Measurements from ENCODE around the gene TMEM255B. TPM values are rescaled to one million over a fixed set of nuclear protein-coding genes. Genes with fewer than 3 reads are reported as not detected.

The TMEM255B gene
- polyA plus RNA-seq, 3 donors: 5.1 to 7.5 (median 5.9) TPM

DNA sequence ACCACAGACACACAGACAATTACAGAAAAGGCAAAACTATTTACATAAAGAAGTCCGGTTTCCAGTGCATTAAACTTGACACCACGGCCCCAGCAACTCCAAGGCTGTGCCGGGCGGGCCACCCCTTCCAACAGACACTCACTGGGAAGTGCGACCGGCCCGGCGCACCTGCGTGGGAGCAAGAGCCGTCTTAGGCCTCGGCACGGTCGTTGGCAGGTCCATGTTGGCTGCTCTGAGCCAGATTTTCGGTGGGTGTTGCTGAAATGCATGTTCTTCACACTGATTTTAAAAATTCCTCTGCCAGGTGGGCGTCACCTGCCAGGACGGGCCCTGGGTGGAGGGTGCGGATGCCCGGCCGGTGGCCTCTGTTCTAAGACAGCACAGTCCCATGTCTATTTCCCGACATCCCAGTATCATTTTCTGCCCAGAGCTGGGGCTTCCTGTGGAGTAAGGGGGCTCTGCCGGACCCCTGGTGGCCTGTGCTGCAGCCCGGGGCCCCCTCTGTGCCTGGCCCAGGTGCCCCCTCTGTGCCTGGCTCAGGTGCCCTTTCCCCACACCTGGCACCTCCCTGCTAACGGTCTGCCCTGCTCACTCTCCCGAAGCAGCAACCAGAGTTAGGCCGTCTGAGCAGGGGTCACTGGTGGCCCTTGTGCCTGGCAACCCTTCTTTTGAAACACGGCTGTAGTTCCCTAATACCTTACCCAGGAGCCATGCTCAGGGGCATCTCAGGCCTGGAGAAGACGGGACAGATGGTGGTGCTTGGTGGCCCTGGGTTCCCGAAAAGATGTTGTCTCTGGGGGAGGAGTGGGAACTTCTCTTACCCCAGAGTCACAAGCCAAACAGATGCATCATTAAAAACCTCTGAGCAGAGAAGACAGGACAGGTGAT lies 9.2 kb downstream of the TMEM255B start:
- Mint-ChIP-seq H3K4me1 (peaks cover 10% of the 10 kb centered on the region), H3K36me3 (peaks cover 0 to 6% of the 10 kb centered on the region in 2 donors), H3K9me3 (peaks cover 8 to 28% (median 19%) of the 10 kb centered on the region in 7 donors), H3K27ac (no peak overlapping the region), H3K4me3 (no peak overlapping the region), H3K27me3 (ENCODE audit: low read depth in 3 of 3) (peaks cover 12 to 14% (median 13%) of the 10 kb centered on the region in 3 donors)
- Histone ChIP-seq H3K27me3 (ENCODE audit: control insufficient read depth in 2 of 2, insufficient read depth in 2 of 2, low read length in 2 of 2) (no peaks in the 10 kb centered on the region), H4K20me1 (ENCODE audit: insufficient read depth, low read length) (no peaks in the 10 kb centered on the region), H3K79me2 (ENCODE audit: insufficient read depth, low read length) (no peaks in the 10 kb centered on the region), H3K9ac (ENCODE audit: insufficient read depth, low read length, poor library complexity, severe bottlenecking) (no peak overlapping the region), H3K9me3 (replicated peaks in 1 of 2; ENCODE audit: control insufficient read depth in 1 of 2, insufficient read depth in 1 of 2, low read length in 2 of 2) (peaks cover 6 to 24% of the 10 kb centered on the region in 2 donors), H3K4me2 (replicated peaks; ENCODE audit: extremely low read depth, low read length, poor library complexity, severe bottlenecking) (no peak overlapping the region), H3K36me3 (replicated peaks in 1 of 2; ENCODE audit: control insufficient read depth in 1 of 2, insufficient read depth in 2 of 2, low read length in 2 of 2) (no peaks in the 10 kb centered on the region), H2AFZ (ENCODE audit: insufficient read depth, low read depth, low read length, poor library complexity, severe bottlenecking) (no peak overlapping the region), H3K4me3 (replicated peaks in 1 of 3; ENCODE audit: low read depth in 2 of 3, low read length in 3 of 3) (no peak overlapping the region), H3K4me1 (ENCODE audit: control insufficient read depth in 1 of 2, insufficient read depth in 2 of 2, low read length in 2 of 2) (peaks cover 2 to 10% of the 10 kb centered on the region in 2 donors), H3K27ac (ENCODE audit: low read depth in 1 of 2, low read length in 2 of 2) (no peak overlapping the region)
- intact Hi-C loops (cut with micrococcal nuclease): no loop called here
- TF ChIP-seq CTCF (IDR thresholded peaks at IDR 0.05): no peak
- 94% methylated on average over 19 of the region's 28 CpGs for WGBS (ENCODE audit: insufficient coverage)
- DNase-seq: no peak

DNA sequence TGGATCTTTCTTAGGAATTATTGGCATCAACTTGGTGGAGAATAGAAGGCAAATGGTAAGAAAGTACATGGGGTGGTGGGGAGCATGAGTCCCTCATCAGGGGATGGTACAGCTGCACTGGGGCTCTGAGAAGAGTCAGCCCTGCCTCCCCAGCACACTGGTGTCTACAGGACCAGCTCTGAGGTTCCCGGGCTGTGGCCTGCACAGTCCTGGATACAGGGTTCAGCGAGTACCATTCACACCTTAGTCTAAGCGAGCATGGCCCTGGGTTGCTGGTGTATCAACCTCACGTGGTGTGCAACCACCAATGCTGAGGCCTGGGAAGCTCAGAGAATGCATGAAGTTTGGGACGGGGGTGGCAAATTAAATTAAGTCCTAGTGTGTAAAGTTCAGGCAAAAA lies 10.1 kb downstream of the TMEM255B start:
- Histone ChIP-seq H2AFZ (ENCODE audit: insufficient read depth, low read depth, low read length, poor library complexity, severe bottlenecking) (no peak overlapping the region), H3K79me2 (ENCODE audit: insufficient read depth, low read length) (no peaks in the 10 kb centered on the region), H3K9me3 (replicated peaks in 1 of 2; ENCODE audit: control insufficient read depth in 1 of 2, insufficient read depth in 1 of 2, low read length in 2 of 2) (peaks cover 6 to 24% of the 10 kb centered on the region in 2 donors), H3K36me3 (replicated peaks in 1 of 2; ENCODE audit: control insufficient read depth in 1 of 2, insufficient read depth in 2 of 2, low read length in 2 of 2) (no peaks in the 10 kb centered on the region), H3K4me1 (ENCODE audit: control insufficient read depth in 1 of 2, insufficient read depth in 2 of 2, low read length in 2 of 2) (peaks cover 2 to 10% of the 10 kb centered on the region in 2 donors), H3K9ac (ENCODE audit: insufficient read depth, low read length, poor library complexity, severe bottlenecking) (no peak overlapping the region), H4K20me1 (ENCODE audit: insufficient read depth, low read length) (no peaks in the 10 kb centered on the region), H3K4me2 (replicated peaks; ENCODE audit: extremely low read depth, low read length, poor library complexity, severe bottlenecking) (no peak overlapping the region), H3K27ac (ENCODE audit: low read depth in 1 of 2, low read length in 2 of 2) (no peak overlapping the region), H3K4me3 (replicated peaks in 1 of 3; ENCODE audit: low read depth in 2 of 3, low read length in 3 of 3) (no peak overlapping the region), H3K27me3 (ENCODE audit: control insufficient read depth in 2 of 2, insufficient read depth in 2 of 2, low read length in 2 of 2) (no peaks in the 10 kb centered on the region)
- intact Hi-C loops (cut with micrococcal nuclease): no loop called here
- Mint-ChIP-seq H3K4me3 (no peak overlapping the region), H3K9me3 (peaks cover 8 to 29% (median 19%) of the 10 kb centered on the region in 7 donors), H3K27me3 (ENCODE audit: low read depth in 3 of 3) (peaks cover 9 to 10% (median 10%) of the 10 kb centered on the region in 3 donors), H3K36me3 (peaks cover 0 to 6% of the 10 kb centered on the region in 2 donors), H3K4me1 (peaks cover 10% of the 10 kb centered on the region), H3K27ac (peak overlapping the region in 1 of 7 donors; percentile 9)
- TF ChIP-seq CTCF (IDR thresholded peaks at IDR 0.05): no peak
- 95% methylated on average over 4 of the region's 5 CpGs for WGBS (ENCODE audit: insufficient coverage)
- no peak for DNase-seq

Data from CD14-positive monocyte (primary cell).